ENCODE measurements around the gene NPTXR. TPM values are rescaled to one million over a fixed set of nuclear protein-coding genes. Genes with fewer than 3 reads are reported as not detected.

Gene NPTXR
- total RNA-seq, 2 donors from 2014 or later = 2.1 to 2.5 TPM

DNA sequence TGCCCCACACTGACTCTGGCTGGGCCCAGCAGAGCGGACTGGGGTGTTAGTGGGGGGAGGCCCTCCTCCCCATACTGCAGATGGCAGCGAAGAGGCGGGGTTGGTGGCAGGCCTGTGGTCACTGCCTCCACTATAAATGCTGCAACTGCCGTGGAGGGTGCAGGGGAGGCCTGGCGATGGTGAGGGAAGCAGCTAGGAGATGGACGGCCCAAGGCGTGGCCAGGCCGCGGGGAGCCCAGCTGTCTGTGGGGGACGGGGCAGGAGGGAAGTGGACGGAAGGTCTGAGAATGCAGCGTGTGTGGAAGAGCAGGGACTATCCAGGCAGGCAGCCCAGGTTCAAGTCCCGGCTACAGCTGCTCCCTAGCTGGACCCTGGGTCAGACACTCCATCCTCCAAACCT is 68.2 kb downstream of the NPTXR start:
- WGBS, 2 experiments (ENCODE audit: insufficient coverage in 1 of 2, insufficient read length in 1 of 2) = 91 to 100% methylated on average over 4 to 13 of the region's 13 CpGs

DNA sequence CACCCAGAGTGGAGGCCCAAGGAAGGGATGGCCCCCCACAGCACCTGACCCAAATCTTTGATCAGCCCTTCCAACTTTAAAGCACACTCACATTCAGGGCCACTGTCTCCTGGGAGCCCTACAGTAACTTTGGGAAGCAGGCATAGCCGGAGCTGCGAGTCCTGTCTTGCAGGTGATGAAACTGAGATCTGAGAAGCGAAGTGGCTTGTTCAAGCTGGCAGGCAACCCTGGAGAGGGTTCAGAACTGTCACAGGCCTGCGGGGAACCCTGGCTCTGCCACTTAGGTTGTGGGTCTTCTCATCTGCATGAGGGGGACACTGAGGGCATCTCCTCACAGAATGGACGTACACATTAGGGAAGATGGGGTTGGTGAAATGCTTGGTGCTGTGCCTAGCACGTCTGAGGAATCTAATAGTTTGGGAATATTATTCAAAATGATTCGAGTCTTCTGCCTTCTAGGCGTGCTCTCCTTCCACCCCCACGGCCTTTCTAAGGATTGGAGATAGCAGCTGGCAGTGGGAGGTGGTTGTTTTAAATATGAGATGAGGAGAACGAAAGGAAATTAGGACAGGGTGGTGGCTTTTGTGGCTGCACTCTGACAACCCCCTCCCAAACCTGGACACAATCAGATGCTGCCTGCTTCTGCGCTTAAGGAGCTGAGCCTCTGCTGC is 69.2 kb downstream of the NPTXR start:
- Mint-ChIP-seq H3K27ac (no peak overlapping the region), H3K36me3 (ENCODE audit: low read depth) (peaks cover 5% of the 10 kb centered on the region), H3K4me1 (no peaks in the 10 kb centered on the region), H3K27me3 (ENCODE audit: insufficient read depth) (peaks cover 3% of the 10 kb centered on the region), H3K9me3 (no peaks in the 10 kb centered on the region), H3K4me3 (no peak overlapping the region)
- Histone ChIP-seq H3K9me3 (ENCODE audit: control insufficient read depth, low read length) (no peaks in the 10 kb centered on the region), H3K27ac (ENCODE audit: low read depth, low read length) (no peak overlapping the region), H3K9ac (ENCODE audit: extremely low read depth, low read length, poor library complexity, severe bottlenecking) (no peak overlapping the region), H3K4me3 (ENCODE audit: low read length) (no peak overlapping the region), H3K27me3 (ENCODE audit: control insufficient read depth, insufficient read depth, low read length, poor library complexity, severe bottlenecking) (no peaks in the 10 kb centered on the region), H3K4me1 (ENCODE audit: control insufficient read depth, insufficient read depth, low read length) (no peaks in the 10 kb centered on the region), H3K36me3 (ENCODE audit: control insufficient read depth, insufficient read depth, low read length) (no peaks in the 10 kb centered on the region)
- 89 to 93% methylated on average over 8 to 11 of the region's 11 CpGs for WGBS, 2 experiments (ENCODE audit: insufficient coverage in 1 of 2, insufficient read length in 1 of 2)
- TF ChIP-seq, protein P1, sequence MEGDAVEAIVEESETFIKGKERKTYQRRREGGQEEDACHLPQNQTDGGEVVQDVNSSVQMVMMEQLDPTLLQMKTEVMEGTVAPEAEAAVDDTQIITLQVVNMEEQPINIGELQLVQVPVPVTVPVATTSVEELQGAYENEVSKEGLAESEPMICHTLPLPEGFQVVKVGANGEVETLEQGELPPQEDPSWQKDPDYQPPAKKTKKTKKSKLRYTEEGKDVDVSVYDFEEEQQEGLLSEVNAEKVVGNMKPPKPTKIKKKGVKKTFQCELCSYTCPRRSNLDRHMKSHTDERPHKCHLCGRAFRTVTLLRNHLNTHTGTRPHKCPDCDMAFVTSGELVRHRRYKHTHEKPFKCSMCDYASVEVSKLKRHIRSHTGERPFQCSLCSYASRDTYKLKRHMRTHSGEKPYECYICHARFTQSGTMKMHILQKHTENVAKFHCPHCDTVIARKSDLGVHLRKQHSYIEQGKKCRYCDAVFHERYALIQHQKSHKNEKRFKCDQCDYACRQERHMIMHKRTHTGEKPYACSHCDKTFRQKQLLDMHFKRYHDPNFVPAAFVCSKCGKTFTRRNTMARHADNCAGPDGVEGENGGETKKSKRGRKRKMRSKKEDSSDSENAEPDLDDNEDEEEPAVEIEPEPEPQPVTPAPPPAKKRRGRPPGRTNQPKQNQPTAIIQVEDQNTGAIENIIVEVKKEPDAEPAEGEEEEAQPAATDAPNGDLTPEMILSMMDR (conservative IDR thresholded peaks at IDR 0.05) = no peak
- no peak for DNase-seq

More for the DNA sequence above, 68.2 kb downstream of the NPTXR start:
- Mint-ChIP-seq H3K27me3 (ENCODE audit: insufficient read depth) (peaks cover 3% of the 10 kb centered on the region), H3K4me1 (no peaks in the 10 kb centered on the region), H3K4me3 (no peak overlapping the region), H3K27ac (no peak overlapping the region), H3K36me3 (ENCODE audit: low read depth) (peaks cover 12% of the 10 kb centered on the region), H3K9me3 (no peaks in the 10 kb centered on the region)
- no peak overlapping the region for H3K27ac ChIP-seq (ENCODE audit: low read depth, low read length)
- no peaks in the 10 kb centered on the region for H3K27me3 ChIP-seq (ENCODE audit: control insufficient read depth, insufficient read depth, low read length, poor library complexity, severe bottlenecking)
- no peak overlapping the region for H3K4me3 ChIP-seq (ENCODE audit: low read length)
- H3K4me1 ChIP-seq (ENCODE audit: control insufficient read depth, insufficient read depth, low read length) = no peaks in the 10 kb centered on the region
- no peak for DNase-seq
- no peaks in the 10 kb centered on the region for H3K9me3 ChIP-seq (ENCODE audit: control insufficient read depth, low read length)
- H3K9ac ChIP-seq (ENCODE audit: extremely low read depth, low read length, poor library complexity, severe bottlenecking) = no peak overlapping the region
- H3K36me3 ChIP-seq (ENCODE audit: control insufficient read depth, insufficient read depth, low read length) = no peaks in the 10 kb centered on the region
- TF ChIP-seq, protein P1 (conservative IDR thresholded peaks at IDR 0.05) = no peak

DNA sequence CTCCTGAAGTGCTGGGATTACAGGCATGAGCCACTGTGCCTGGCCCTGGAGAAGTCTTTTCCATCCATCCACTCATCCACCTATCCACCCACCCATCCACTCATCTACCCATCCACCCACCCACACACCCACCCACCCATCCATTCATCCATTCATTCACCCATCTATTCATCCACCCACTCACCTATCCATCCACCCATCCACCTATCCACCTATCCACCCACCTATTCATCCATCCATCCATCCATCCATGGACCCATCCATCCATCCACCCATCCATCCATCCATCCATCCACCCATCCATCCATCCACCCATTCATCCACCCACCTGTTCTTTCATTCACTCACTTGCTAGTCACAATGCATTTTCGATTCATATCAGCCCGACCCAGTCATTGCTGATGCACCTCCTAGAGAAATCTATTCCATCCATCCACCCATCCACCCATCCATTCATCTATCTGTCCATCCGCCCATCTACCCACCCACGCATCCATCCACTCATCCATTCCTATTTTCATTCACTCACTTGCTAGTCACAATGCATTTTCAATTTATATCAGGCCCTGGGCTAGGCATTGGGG is 70.4 kb downstream of the NPTXR start:
- WGBS, 2 experiments (ENCODE audit: insufficient coverage in 1 of 2, insufficient read length in 1 of 2) = 89 to 94% methylated on average over 4 of the region's 4 CpGs
- Mint-ChIP-seq H3K27me3 (ENCODE audit: insufficient read depth) (peaks cover 3% of the 10 kb centered on the region), H3K4me3 (no peak overlapping the region), H3K9me3 (no peaks in the 10 kb centered on the region), H3K36me3 (ENCODE audit: low read depth) (no peaks in the 10 kb centered on the region), H3K27ac (no peak overlapping the region), H3K4me1 (no peaks in the 10 kb centered on the region)
- H3K27ac ChIP-seq (ENCODE audit: low read depth, low read length) = no peak overlapping the region
- no peak overlapping the region for H3K9ac ChIP-seq (ENCODE audit: extremely low read depth, low read length, poor library complexity, severe bottlenecking)
- H3K9me3 ChIP-seq (ENCODE audit: control insufficient read depth, low read length) = no peaks in the 10 kb centered on the region
- H3K4me1 ChIP-seq (ENCODE audit: control insufficient read depth, insufficient read depth, low read length) = no peaks in the 10 kb centered on the region
- no peak overlapping the region for H3K4me3 ChIP-seq (ENCODE audit: low read length)
- no peak for DNase-seq
- TF ChIP-seq, protein P1 (conservative IDR thresholded peaks at IDR 0.05) = no peak
- H3K27me3 ChIP-seq (ENCODE audit: control insufficient read depth, insufficient read depth, low read length, poor library complexity, severe bottlenecking) = no peaks in the 10 kb centered on the region
- no peaks in the 10 kb centered on the region for H3K36me3 ChIP-seq (ENCODE audit: control insufficient read depth, insufficient read depth, low read length)

Data from endodermal cell (in vitro differentiated cells).